Erythroblast (primary cell): ENCODE results near the gene SNHG17.

ENCODE experiments used
- GATA1 ChIP-seq: IDR thresholded peaks from 2 replicates; pipeline ENCODE4 v1.6.1; 2011; ENCODE audit warnings: low read depth, mild to moderate bottlenecking, control low read depth, low read length, moderate library complexity
- POLR2A ChIP-seq: IDR thresholded peaks from 2 replicates; pipeline ENCODE4 v1.6.1; 2011; ENCODE audit warnings: mild to moderate bottlenecking, low read length

DNA sequence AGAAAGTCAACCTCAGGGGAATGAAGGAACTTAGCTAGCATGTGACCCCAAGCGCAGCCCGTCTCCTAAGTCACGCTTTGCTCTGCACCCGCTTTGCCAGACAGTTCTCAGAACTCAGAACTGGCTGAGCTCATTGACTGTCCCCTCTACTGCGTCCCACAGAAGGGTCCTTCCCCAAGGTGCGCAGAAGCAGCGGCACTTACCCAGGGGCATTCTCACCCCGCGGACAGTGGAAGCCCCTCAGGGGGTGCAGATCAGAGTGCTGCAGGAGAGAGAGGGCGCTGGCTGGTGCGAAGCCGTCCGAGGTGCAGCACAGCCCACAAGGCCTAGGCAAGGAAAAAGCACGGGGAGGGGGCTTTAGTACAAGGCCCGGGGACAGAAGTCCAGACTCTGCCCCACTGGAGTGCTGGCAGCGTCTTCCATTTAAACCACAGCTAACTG lies 807 bp downstream of the SNHG17 start:
- no peak for TF ChIP-seq POLR2A
- TF ChIP-seq GATA1: no peak
